Spinal cord (tissue), 10 donors: ENCODE data around the gene MSX2. TPM values are rescaled to one million over a fixed set of nuclear protein-coding genes. Genes with fewer than 3 reads are reported as not detected.

ENCODE experiments used
- DNase-seq, 6 donors: peaks; one replicate each; pipeline versions ENCODE4 v3.0.0 to v3.0.0-alpha.2; 2013 to 2015; ENCODE audit warnings: low spot score in 6 of 6, low read depth in 4 of 6
- H3K27ac ChIP-seq: one replicate; pipeline ENCODE4 v1.5.1; 2013; ENCODE audit warnings: low read depth, low read length, control low read depth
- H3K27me3 ChIP-seq: one replicate; pipeline ENCODE4 v1.6.1; 2013; ENCODE audit warnings: low read length; ENCODE audit not compliant: control insufficient read depth, insufficient read depth
- H3K36me3 ChIP-seq: one replicate; pipeline ENCODE4 v1.6.1; 2013; ENCODE audit warnings: low read length; ENCODE audit not compliant: control insufficient read depth, insufficient read depth
- H3K4me1 ChIP-seq: one replicate; pipeline ENCODE4 v1.6.1; 2013; ENCODE audit warnings: low read length; ENCODE audit not compliant: control insufficient read depth, insufficient read depth
- H3K4me3 ChIP-seq: one replicate; pipeline ENCODE4 v1.5.1; 2013; ENCODE audit warnings: low read depth, low read length, control low read depth
- H3K9me3 ChIP-seq: one replicate; pipeline ENCODE4 v1.6.1; 2013; ENCODE audit warnings: low read length; ENCODE audit not compliant: control insufficient read depth, insufficient read depth
- WGBS: methylation state at CpG from one replicate; pipeline ENCODE4 v1.1.5; 2013; ENCODE audit warnings: missing lambda C conversion rate; ENCODE audit not compliant: insufficient coverage; 5-methylcytosine and 5-hydroxymethylcytosine counted together
- polyA plus RNA-seq, 2 donors: library from polyadenylated mRNA; unstranded; fragments of 120-200 nt; gene quantifications; one replicate each; pipeline ENCODE4 v1.2.1, GENCODE V29; 2013; ENCODE audit not compliant: insufficient read length in 2 of 2
- total RNA-seq, 2 donors: library from RNA; depleted of rRNA in 1 of 2; stranded (reverse); fragments of 120-200 nt in 1 of 2; fragments of >200 nt in 1 of 2; gene quantifications; one replicate each; pipeline versions ENCODE4 v1.2.3 to v1.2.4, GENCODE V29; 2013 to 2014
- donor health status: healthy.

Gene MSX2
- total and polyA plus RNA-seq, 4 donors = 2.6 to 7.3 (median 5.2) TPM

- Histone ChIP-seq H3K9me3 (no peaks in the 10 kb centered on the region), H3K27me3 (peaks cover 98% of the 10 kb centered on the region), H3K4me1 (peaks cover 31% of the 10 kb centered on the region), H3K36me3 (no peaks in the 10 kb centered on the region), H3K27ac (peak overlapping the region; percentile 29), H3K4me3 (peak overlapping the region; percentile 49)
- WGBS = 0% methylated on average over 9 of the region's 20 CpGs
- no peak for DNase-seq
Measured at GRCh38 chr5:174723979-174724483, 351 bp upstream of the MSX2 start.

GRCh38 chr5:174725261-174725990, 1.0 kb downstream of the MSX2 start:
- peak overlapping the region; percentile 49 for H3K4me3 ChIP-seq
- peak in 1 of 6 donors; percentile 16 for DNase-seq

DNA sequence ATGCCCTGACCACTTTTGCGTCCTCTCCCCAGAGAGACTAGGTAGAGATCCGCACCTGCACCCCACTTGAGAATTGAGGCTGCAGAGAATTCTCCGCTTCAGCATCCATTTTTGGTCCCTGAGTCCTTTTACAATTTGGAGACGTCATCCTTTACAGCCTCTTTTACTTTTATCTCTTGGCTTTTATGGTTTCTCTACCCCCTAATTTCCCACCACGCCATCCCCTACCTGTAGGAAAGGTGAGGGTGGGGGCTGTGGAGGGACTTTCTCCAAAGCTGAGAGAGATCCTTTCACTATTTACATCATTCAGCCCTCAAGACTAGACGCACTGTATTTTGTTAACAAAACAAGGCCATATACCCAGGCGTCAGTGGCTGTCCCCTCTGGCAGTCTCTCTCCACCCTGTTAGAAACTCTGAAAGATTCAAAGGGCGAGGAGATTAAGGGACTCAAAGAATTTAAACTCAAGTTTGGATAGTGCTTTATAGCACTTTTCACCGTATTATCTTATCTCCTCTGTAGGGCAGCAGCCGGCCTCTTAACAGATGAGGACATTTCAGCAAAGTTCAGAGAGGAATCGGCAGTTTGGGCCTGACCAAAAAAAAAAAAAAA, 1.7 kb downstream of the MSX2 start:
- WGBS = 13% methylated on average over 3 of the region's 11 CpGs
- H3K27me3 ChIP-seq = peaks cover 97% of the 10 kb centered on the region
- no peak for DNase-seq
- H3K9me3 ChIP-seq = no peaks in the 10 kb centered on the region
- peak overlapping the region; percentile 49 for H3K4me3 ChIP-seq
- peaks cover 21% of the 10 kb centered on the region for H3K4me1 ChIP-seq
- no peaks in the 10 kb centered on the region for H3K36me3 ChIP-seq
- no peak overlapping the region for H3K27ac ChIP-seq

More at GRCh38 chr5:174725261-174725990, 1.0 kb downstream of the MSX2 start:
- H3K4me1 ChIP-seq = peaks cover 26% of the 10 kb centered on the region
- H3K27ac ChIP-seq = no peak overlapping the region
- no peaks in the 10 kb centered on the region for H3K36me3 ChIP-seq
- no peaks in the 10 kb centered on the region for H3K9me3 ChIP-seq
- WGBS = 5% methylated on average over 30 of the region's 30 CpGs
- peaks cover 97% of the 10 kb centered on the region for H3K27me3 ChIP-seq

- no peak overlapping the region for H3K27ac ChIP-seq
- no peak overlapping the region for H3K4me3 ChIP-seq
- H3K36me3 ChIP-seq = peaks cover 2% of the 10 kb centered on the region
- H3K27me3 ChIP-seq = peaks cover 97% of the 10 kb centered on the region
- 51% methylated on average over 17 of the region's 21 CpGs for WGBS
- H3K9me3 ChIP-seq = no peaks in the 10 kb centered on the region
- H3K4me1 ChIP-seq = peaks cover 25% of the 10 kb centered on the region
- DNase-seq = peak in 1 of 6 donors; percentile 4
Measured at GRCh38 chr5:174726916-174727793, 2.8 kb downstream of the MSX2 start.

GRCh38 chr5:174727794-174728680, 3.7 kb downstream of the MSX2 start:
- peaks cover 34% of the 10 kb centered on the region for H3K4me1 ChIP-seq
- H3K36me3 ChIP-seq = peaks cover 3% of the 10 kb centered on the region
- no peak overlapping the region for H3K4me3 ChIP-seq
- no peaks in the 10 kb centered on the region for H3K9me3 ChIP-seq
- DNase-seq = peak in 1 of 6 donors; percentile 3
- H3K27me3 ChIP-seq = peaks cover 97% of the 10 kb centered on the region
- no CpG with 5 or more reads among the region's 11 CpGs for WGBS
- H3K27ac ChIP-seq = no peak overlapping the region

DNA sequence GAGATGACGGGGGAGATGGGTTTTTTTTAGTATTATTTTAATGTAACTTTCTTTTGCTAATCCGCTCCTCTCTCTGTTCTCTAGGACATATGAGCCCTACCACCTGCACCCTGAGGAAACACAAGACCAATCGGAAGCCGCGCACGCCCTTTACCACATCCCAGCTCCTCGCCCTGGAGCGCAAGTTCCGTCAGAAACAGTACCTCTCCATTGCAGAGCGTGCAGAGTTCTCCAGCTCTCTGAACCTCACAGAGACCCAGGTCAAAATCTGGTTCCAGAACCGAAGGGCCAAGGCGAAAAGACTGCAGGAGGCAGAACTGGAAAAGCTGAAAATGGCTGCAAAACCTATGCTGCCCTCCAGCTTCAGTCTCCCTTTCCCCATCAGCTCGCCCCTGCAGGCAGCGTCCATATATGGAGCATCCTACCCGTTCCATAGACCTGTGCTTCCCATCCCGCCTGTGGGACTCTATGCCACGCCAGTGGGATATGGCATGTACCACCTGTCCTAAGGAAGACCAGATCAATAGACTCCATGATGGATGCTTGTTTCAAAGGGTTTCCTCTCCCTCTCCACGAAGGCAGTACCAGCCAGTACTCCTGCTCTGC, 4.8 kb downstream of the MSX2 start:
- H3K9me3 ChIP-seq = no peaks in the 10 kb centered on the region
- no peak overlapping the region for H3K27ac ChIP-seq
- DNase-seq = peak in 1 of 6 donors; percentile 7
- H3K27me3 ChIP-seq = peaks cover 97% of the 10 kb centered on the region
- WGBS = 53% methylated on average over 16 of the region's 18 CpGs
- peaks cover 3% of the 10 kb centered on the region for H3K36me3 ChIP-seq
- peaks cover 33% of the 10 kb centered on the region for H3K4me1 ChIP-seq
- H3K4me3 ChIP-seq = no peak overlapping the region

- peak in 2 of 6 donors; percentile 31 to 43 for DNase-seq
- Histone ChIP-seq H3K36me3 (peaks cover 3% of the 10 kb centered on the region), H3K9me3 (no peaks in the 10 kb centered on the region), H3K27me3 (peaks cover 97% of the 10 kb centered on the region), H3K4me3 (no peak overlapping the region), H3K4me1 (peaks cover 36% of the 10 kb centered on the region), H3K27ac (no peak overlapping the region)
- WGBS = 16% methylated on average over 39 of the region's 45 CpGs
Measured at GRCh38 chr5:174731214-174732035, 7.0 kb downstream of the MSX2 start.
